ENCODE data around the gene SHLD1.
"Not testable (repeated sequence)": the region's sequence is repeated elsewhere in the genome, so short reads cannot be mapped to it uniquely, and the experiment has no call there.

The SHLD1 gene

DNA sequence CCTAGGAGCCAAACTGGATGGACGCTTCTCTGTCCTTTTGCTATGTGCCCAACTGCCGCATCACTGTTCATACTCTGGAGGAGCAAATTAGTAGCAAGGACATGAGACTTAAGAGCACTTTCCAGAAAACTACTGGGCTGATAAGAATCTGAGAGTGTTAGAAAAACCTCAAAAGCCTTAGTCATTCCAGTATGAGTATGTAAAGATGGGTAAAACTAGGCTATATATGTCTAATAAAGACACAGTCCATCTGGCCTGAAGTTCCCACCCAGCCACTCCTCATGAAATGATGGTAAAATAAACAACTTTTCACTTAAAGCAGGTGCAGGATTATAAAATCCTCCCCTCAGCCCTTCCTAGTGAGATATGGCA, 30.6 kb downstream of the SHLD1 start:
- H3K4me1 ChIP-seq, result no peaks in the 10 kb centered on the region
- H3K9me3 ChIP-seq, result no peaks in the 10 kb centered on the region
- no peak overlapping the region for H3K4me3 ChIP-seq (ENCODE audit: low read depth, low read length)
- TF ChIP-seq, protein P1, sequence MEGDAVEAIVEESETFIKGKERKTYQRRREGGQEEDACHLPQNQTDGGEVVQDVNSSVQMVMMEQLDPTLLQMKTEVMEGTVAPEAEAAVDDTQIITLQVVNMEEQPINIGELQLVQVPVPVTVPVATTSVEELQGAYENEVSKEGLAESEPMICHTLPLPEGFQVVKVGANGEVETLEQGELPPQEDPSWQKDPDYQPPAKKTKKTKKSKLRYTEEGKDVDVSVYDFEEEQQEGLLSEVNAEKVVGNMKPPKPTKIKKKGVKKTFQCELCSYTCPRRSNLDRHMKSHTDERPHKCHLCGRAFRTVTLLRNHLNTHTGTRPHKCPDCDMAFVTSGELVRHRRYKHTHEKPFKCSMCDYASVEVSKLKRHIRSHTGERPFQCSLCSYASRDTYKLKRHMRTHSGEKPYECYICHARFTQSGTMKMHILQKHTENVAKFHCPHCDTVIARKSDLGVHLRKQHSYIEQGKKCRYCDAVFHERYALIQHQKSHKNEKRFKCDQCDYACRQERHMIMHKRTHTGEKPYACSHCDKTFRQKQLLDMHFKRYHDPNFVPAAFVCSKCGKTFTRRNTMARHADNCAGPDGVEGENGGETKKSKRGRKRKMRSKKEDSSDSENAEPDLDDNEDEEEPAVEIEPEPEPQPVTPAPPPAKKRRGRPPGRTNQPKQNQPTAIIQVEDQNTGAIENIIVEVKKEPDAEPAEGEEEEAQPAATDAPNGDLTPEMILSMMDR (IDR thresholded peaks at IDR 0.05; ENCODE audit: low read depth, low read length), result no peak
- DNase-seq, result no peak
- no peaks in the 10 kb centered on the region for H3K27me3 ChIP-seq
- no peaks in the 10 kb centered on the region for H3K36me3 ChIP-seq

DNA sequence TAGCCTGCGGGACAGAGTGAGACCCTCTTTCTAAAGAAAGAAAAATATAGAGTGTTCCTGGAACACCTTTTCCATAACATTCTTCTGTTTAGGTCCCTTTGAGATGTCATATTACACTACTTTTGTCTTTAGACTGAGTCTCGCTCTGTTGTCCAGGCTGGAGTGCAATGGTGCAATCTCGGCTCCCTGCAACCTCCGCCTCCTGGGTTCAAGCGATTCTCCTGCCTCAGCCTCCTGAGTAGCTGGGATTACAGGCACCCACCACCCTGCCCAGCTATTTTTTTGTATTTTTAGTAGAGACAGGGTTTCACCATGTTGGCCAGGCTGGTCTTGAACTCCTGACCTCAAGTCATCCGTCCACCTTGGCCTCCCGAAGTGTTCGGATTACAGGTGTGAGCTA, 31.2 kb downstream of the SHLD1 start:
- H3K9me3 ChIP-seq; H3K27me3 ChIP-seq; H3K4me1 ChIP-seq; DNase-seq; H3K4me3 ChIP-seq (ENCODE audit: low read depth, low read length); H3K36me3 ChIP-seq: not testable (repeated sequence)

DNA sequence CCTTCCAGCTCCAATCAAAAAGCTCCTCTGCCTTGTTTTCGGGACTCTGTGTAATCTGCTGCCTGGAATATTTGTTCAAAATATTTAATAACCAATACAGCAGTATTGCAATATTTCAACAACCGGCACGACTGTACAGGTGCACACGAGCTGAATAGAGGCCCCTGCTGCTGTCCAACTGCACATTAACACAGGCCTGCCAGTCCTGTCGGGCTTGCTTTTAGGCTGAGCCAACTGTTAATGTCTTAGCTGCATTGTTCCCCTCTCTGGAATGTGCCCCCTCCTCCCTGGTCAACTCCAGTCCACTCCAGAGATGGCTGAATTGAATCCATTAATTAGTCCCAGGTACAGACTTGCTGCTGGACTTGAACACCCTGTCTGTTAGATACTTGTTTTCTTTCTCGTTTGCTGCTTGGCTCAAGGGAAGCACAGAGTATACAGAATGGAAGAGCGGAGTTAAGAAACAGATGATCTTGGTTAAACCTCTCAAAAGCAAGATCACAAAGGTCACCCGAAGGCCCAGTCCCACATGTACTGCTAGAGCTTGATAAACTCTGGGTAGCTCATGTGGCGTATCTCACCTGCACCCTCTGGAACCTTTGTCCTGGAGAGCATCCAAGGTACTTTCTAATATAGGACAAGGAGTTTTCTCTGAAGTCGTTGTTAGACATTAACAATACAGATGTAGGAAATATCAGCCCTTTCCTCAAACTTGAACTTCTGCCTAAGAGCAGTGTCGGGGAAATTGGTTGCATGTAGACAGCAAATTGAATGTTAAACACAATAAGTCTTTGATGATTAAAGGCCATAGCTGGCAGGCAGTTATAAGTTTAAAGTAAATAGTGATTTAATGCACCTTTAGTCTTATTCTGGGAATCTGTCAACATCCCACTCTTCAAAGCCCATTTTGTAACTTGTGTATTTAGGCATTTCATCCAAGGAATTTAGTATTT, 31.9 kb downstream of the SHLD1 start:
- TF ChIP-seq, protein P1 (IDR thresholded peaks at IDR 0.05; ENCODE audit: low read depth, low read length), result no peak
- DNase-seq, result no peak
- H3K36me3 ChIP-seq, result no peaks in the 10 kb centered on the region
- no peak overlapping the region for H3K4me3 ChIP-seq (ENCODE audit: low read depth, low read length)
- no peaks in the 10 kb centered on the region for H3K9me3 ChIP-seq
- H3K4me1 ChIP-seq, result peaks cover under 1% of the 10 kb centered on the region; the same call in 1 of the 2 replicates
- H3K27me3 ChIP-seq, result no peaks in the 10 kb centered on the region

DNA sequence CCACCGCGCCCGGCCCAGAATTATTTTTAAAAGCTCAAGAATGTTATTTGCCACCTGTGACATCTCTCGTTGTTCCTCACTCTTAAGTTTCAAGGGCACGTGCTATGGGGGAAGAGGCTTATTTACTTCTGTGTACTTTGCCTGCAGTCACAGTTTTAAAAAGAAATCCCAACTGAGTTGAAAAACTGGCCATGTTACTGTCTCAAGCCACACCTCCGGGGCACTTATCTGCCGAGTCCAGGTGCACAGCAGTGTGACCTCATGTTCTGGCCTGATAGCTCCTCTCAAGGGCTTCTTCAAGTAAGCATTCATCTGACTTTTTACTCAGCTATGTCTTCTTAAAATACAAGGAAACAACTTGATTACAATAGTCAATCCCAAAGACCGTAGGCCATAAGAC, 34.5 kb downstream of the SHLD1 start:
- peaks cover 4% of the 10 kb centered on the region; the same call in 1 of the 2 replicates for H3K4me1 ChIP-seq
- TF ChIP-seq, protein P1 (IDR thresholded peaks at IDR 0.05; ENCODE audit: low read depth, low read length), result no peak
- H3K27me3 ChIP-seq, result no peaks in the 10 kb centered on the region
- no peaks in the 10 kb centered on the region for H3K36me3 ChIP-seq
- no peaks in the 10 kb centered on the region for H3K9me3 ChIP-seq
- no peak overlapping the region for H3K4me3 ChIP-seq (ENCODE audit: low read depth, low read length)
- DNase-seq, result no peak

DNA sequence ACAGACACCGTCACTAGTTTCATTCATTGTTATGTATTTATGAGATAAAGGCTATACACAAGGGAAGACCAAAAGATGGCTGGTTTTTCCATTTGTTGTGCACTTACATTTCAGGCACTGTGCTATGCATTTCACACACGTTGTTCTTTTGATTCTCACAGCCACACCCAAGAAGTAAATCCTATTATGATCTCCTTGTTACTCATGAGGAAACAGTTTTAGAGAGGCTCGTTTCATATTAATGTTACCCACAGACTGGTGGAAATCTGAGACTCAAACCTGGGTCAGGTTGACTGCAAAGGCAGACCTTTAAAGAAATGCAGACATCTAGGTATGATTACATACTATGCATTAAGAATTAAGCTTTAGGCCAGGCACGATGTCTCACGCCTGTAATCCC, 34.9 kb downstream of the SHLD1 start:
- Histone ChIP-seq H3K9me3 (no peaks in the 10 kb centered on the region), H3K4me3 (ENCODE audit: low read depth, low read length) (no peak overlapping the region), H3K27me3 (no peaks in the 10 kb centered on the region), H3K4me1 (peaks cover 4% of the 10 kb centered on the region; the same call in 1 of the 2 replicates), H3K36me3 (no peaks in the 10 kb centered on the region)
- TF ChIP-seq, protein P1 (IDR thresholded peaks at IDR 0.05; ENCODE audit: low read depth, low read length), result no peak
- no peak for DNase-seq

DNA sequence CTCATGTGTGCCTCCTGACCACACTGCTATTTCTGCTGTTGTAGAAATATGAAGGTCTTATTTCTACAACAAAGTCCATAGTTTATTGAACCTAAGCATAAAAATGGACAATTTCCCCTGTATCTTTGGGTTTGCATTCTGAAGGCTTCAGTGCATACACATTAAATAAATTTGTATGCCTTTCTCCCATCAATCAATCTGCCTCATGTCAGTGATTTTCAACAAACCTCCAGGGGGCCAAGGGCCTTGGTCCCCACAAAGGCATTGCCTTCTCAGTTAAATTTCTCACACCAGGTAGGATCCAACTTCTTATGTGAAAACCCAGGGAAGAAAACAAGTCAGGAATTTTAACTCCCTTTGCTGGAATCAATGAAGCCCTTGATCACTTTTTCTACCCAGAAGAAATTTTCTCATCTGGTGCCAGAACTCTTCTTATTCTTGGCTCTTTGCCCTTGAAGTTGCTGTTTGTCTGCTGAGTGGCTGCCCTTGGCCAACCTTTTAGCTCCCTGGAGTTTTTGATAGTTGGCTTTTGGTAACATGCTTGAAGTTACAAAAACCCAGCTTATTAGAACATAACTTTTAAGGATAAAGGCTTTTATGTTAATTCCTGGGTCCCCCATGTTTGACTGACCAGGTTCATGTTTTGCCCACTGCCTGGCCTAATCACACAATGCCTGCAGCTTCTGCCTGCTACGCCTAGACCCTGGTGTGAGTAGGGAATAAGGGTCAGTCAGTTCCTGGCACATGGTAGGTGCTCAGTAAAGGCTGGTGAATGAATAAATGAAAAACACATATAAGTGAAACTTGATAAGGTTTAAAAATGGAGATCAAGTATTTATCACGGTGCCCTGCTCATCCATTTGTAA, 37.0 kb downstream of the SHLD1 start:
- TF ChIP-seq, protein P1 (IDR thresholded peaks at IDR 0.05; ENCODE audit: low read depth, low read length), result no peak
- H3K27me3 ChIP-seq, result no peaks in the 10 kb centered on the region
- no peaks in the 10 kb centered on the region for H3K36me3 ChIP-seq
- peaks cover 4% of the 10 kb centered on the region; the same call in 1 of the 2 replicates for H3K4me1 ChIP-seq
- DNase-seq, result no peak
- no peak overlapping the region for H3K4me3 ChIP-seq (ENCODE audit: low read depth, low read length)
- H3K9me3 ChIP-seq, result no peaks in the 10 kb centered on the region
